NCI-H2171 (cell line): ENCODE measurements around the gene NEXN.

Source experiments
- DNase-seq: peaks from one replicate; lab custom pipeline; 2025; lab: John Stamatoyannopoulos, UW

The NEXN gene

GRCh38 chr1:77888081-77888780 lies at the start of gene NEXN:
NEXN (plus strand) TSS chr1:77888624; CDS start chr1:77916107, 27,483 bp downstream.
- DNase-seq: no peak

- no peak for DNase-seq
Measured at GRCh38 chr1:77841574-77841973, 46.9 kb upstream of the NEXN start.

- no peak for DNase-seq
Measured at GRCh38 chr1:77845951-77846350, 42.5 kb upstream of the NEXN start.

- DNase-seq: no peak
Measured at GRCh38 chr1:77846966-77847365, 41.5 kb upstream of the NEXN start.

GRCh38 chr1:77847621-77848080 lies 40.8 kb upstream of the NEXN start:
- no peak for DNase-seq

- no peak for DNase-seq
Measured at GRCh38 chr1:77850082-77850481, 38.3 kb upstream of the NEXN start.

GRCh38 chr1:77857552-77857951 lies 30.9 kb upstream of the NEXN start:
- DNase-seq: no peak

GRCh38 chr1:77858725-77859124 lies 29.7 kb upstream of the NEXN start:
- DNase-seq: no peak

GRCh38 chr1:77859248-77859647 lies 29.2 kb upstream of the NEXN start:
- DNase-seq: no peak

- DNase-seq: no peak
Measured at GRCh38 chr1:77866296-77866695, 22.1 kb upstream of the NEXN start.

GRCh38 chr1:77872645-77873044 lies 15.8 kb upstream of the NEXN start:
- DNase-seq: no peak

- DNase-seq: no peak
Measured at GRCh38 chr1:77873461-77873860, 15.0 kb upstream of the NEXN start.

GRCh38 chr1:77874804-77875445 lies 13.5 kb upstream of the NEXN start:
- DNase-seq: no peak

GRCh38 chr1:77876884-77877283 lies 11.5 kb upstream of the NEXN start:
- no peak for DNase-seq

GRCh38 chr1:77881061-77881460 lies 7.4 kb upstream of the NEXN start:
- no peak for DNase-seq

- no peak for DNase-seq
Measured at GRCh38 chr1:77882411-77882810, 6.0 kb upstream of the NEXN start.

- no peak for DNase-seq
Measured at GRCh38 chr1:77888781-77889642, 588 bp downstream of the NEXN start.

GRCh38 chr1:77889671-77890070 lies 1.2 kb downstream of the NEXN start:
- no peak for DNase-seq

GRCh38 chr1:77891200-77891599 lies 2.8 kb downstream of the NEXN start:
- DNase-seq: no peak

GRCh38 chr1:77899647-77900320 lies 11.4 kb downstream of the NEXN start:
- no peak for DNase-seq

- peak; percentile 11 for DNase-seq
Measured at GRCh38 chr1:77900687-77901293, 12.4 kb downstream of the NEXN start.

GRCh38 chr1:77905603-77906002 lies 17.2 kb downstream of the NEXN start:
- DNase-seq: no peak
